A549 treated with dexamethasone at 1 μM for 4 hours (cell line): ENCODE results near the gene ATIC. TPM values are rescaled to one million over a fixed set of nuclear protein-coding genes. Genes with fewer than 3 reads are reported as not detected.

Source experiments
- total RNA-seq: library from RNA; stranded (reverse); fragments of 200-300 nt; extraction: Qiagen RNA extraction; gene quantifications from 5 replicates; pipeline ENCODE4 v1.2.3, GENCODE V29; 2022

Gene ATIC
- total RNA-seq: 200 to 237 TPM (median 224 TPM) in 5 replicates

DNA sequence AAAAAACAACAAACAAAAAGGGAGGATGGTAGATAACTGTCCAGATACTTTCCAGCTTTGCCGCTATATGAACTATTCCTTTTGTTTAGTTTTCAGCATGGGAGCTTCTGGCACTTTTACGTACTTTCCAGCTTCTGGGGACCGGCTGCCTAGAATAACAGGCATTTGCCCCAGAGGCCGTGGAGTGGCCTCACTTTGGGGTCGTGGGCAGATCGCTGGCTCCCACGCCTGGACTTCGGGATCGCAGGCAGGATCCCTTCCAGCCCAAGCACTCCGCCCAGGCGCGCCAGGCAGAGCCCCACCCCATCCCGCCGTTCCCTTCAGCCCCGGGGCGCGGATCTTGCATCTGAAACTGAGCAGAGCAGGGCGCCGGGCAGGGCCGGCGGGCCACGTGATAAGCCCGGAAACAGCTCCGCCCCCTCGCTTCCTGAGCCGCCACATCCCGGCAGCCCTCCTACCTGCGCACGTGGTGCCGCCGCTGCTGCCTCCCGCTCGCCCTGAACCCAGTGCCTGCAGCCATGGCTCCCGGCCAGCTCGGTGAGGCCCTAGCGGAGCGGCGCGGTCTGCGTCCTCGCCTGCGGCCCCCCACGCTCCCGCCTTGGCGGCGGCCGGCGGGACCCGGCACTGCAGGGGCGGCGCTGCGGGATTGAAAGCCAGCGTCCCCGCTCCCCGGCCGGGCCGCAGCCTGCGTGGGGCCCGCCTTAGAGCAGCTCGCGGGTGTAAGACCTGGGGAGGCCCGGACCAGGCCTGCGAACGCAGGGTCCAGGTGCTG lies at the start of gene ATIC:
Gene ATIC, plus strand, starts transcription at position 435 of the 772 bp plus-strand sequence. Its CDS starts 84 bp downstream, at position 519.

Other genes with a start within 250 kb of the ATIC start
- 0.15 to 0.31 TPM (median 0.26 TPM) in 5 replicates for gene ABCA12, start 173.4 kb upstream of the ATIC start, total RNA-seq
- gene FN1, start 124.0 kb downstream of the ATIC start, total RNA-seq: 192 to 270 TPM (median 224 TPM) in 5 replicates